ENCODE measurements around the gene DLST. TPM values are rescaled to one million over a fixed set of nuclear protein-coding genes. Genes with fewer than 3 reads are reported as not detected.

Gene DLST
- total RNA-seq, 2 experiments from 2014 or later = 110 to 113 TPM

DNA sequence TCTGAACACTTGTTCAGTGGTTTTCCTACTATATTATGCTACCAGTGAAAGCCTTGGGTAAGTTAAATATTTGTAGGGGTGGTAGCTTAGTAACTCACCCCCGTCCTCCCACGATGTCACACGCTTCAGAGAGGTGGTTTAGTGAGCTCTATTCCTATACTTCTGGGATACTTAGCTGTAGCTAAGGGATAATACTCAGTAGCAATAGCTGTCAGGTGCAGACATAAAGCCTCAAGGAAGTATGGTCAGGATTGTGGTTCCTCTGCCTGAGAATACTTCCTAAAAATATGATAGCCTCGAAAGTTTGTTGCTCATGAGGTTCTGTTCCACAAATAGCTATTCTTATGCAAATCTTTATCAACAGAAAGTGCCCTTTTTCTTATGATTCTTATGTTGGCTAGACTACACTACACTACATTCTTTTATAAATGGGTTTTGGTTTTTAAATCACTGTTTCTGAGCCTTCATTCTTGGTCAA is 11.9 kb downstream of the DLST start:
- ATAC-seq = no peak
- Mint-ChIP-seq H3K9me3 (no peaks in the 10 kb centered on the region), H3K27me3 (no peaks in the 10 kb centered on the region), H3K27ac (peak overlapping the region; percentile 34), H3K4me3 (no peak overlapping the region), H3K36me3 (ENCODE audit: low read depth) (peaks cover 55% of the 10 kb centered on the region), H3K4me1 (ENCODE audit: low read depth) (no peaks in the 10 kb centered on the region)
- ChIA-PET POLR2A (interaction anchor here (1.2 to 2.5 kb wide), 5 partner anchors 8 to 17 kb away, joined by 3 to 10 read pairs (median 3); no protein-coding TSS in a partner anchor), CTCF (interaction anchor here (0.7 to 8.1 kb wide), 7 partner anchors 8 to 285 kb away, joined by 3 to 94 read pairs (median 6); no protein-coding TSS in a partner anchor)
- intact Hi-C loops (cut with micrococcal nuclease) = no loop called here
- DNase-seq = no peak
- TF ChIP-seq, protein P1, sequence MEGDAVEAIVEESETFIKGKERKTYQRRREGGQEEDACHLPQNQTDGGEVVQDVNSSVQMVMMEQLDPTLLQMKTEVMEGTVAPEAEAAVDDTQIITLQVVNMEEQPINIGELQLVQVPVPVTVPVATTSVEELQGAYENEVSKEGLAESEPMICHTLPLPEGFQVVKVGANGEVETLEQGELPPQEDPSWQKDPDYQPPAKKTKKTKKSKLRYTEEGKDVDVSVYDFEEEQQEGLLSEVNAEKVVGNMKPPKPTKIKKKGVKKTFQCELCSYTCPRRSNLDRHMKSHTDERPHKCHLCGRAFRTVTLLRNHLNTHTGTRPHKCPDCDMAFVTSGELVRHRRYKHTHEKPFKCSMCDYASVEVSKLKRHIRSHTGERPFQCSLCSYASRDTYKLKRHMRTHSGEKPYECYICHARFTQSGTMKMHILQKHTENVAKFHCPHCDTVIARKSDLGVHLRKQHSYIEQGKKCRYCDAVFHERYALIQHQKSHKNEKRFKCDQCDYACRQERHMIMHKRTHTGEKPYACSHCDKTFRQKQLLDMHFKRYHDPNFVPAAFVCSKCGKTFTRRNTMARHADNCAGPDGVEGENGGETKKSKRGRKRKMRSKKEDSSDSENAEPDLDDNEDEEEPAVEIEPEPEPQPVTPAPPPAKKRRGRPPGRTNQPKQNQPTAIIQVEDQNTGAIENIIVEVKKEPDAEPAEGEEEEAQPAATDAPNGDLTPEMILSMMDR (IDR thresholded peaks at IDR 0.05) = no peak

- POLR2A ChIA-PET = interaction anchor here (0.9 to 1.5 kb wide), 5 partner anchors 9 to 28 kb away, joined by 3 to 5 read pairs (median 3); no protein-coding TSS in a partner anchor
- no peaks in the 10 kb centered on the region for H3K27me3 Mint-ChIP-seq
- no peaks in the 10 kb centered on the region for H3K9me3 Mint-ChIP-seq
- ATAC-seq = no peak
- H3K4me3 Mint-ChIP-seq = no peak overlapping the region
- TF ChIP-seq, protein P1 (IDR thresholded peaks at IDR 0.05) = no peak
- H3K4me1 Mint-ChIP-seq (ENCODE audit: low read depth) = no peaks in the 10 kb centered on the region
- H3K36me3 Mint-ChIP-seq (ENCODE audit: low read depth) = peaks cover 66% of the 10 kb centered on the region
- DNase-seq = no peak
- no peak overlapping the region for H3K27ac Mint-ChIP-seq
- intact Hi-C loops (cut with micrococcal nuclease) = no loop called here
- CTCF ChIA-PET = interaction anchor here (0.6 to 7.1 kb wide), 5 partner anchors 10 to 41 kb away, joined by 3 to 73 read pairs (median 5); no protein-coding TSS in a partner anchor
Observed at GRCh38 chr14:74896400-74896799, 14.7 kb downstream of the DLST start.

DNA sequence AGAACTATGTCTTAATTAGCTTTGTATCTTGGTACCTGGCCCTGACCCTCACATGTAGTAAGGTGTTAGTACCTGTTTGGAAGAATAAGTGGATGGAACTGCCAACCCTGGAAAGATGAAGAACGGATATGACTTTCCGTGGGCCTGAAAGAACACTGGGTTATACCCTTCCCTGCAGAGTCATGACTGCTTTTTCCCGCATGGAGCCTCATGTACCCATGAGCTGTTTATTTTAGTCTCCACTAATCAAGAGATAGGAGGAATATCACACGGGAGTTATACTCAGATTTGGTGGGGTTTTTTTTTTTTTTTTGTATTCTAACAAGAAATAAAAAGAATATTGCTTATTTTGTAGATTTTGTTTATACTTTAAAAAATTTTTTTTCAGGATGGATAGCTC is 15.9 kb downstream of the DLST start:
- TF ChIP-seq, protein P1 (IDR thresholded peaks at IDR 0.05) = no peak
- ChIA-PET POLR2A (interaction anchor here (0.9 to 1.5 kb wide), 6 partner anchors 8 to 62 kb away, joined by 3 to 5 read pairs (median 4); no protein-coding TSS in a partner anchor), CTCF (interaction anchor here (0.8 to 7.1 kb wide), 6 partner anchors 9 to 42 kb away, joined by 3 to 73 read pairs (median 5); no protein-coding TSS in a partner anchor)
- H3K27ac Mint-ChIP-seq = no peak overlapping the region
- peaks cover 69% of the 10 kb centered on the region for H3K36me3 Mint-ChIP-seq (ENCODE audit: low read depth)
- no peaks in the 10 kb centered on the region for H3K9me3 Mint-ChIP-seq
- no peaks in the 10 kb centered on the region for H3K27me3 Mint-ChIP-seq
- no peak overlapping the region for H3K4me3 Mint-ChIP-seq
- ATAC-seq = no peak
- DNase-seq = no peak
- peaks cover 2% of the 10 kb centered on the region for H3K4me1 Mint-ChIP-seq (ENCODE audit: low read depth)
- intact Hi-C loops (cut with micrococcal nuclease) = no loop called here

- H3K9me3 Mint-ChIP-seq = no peaks in the 10 kb centered on the region
- POLR2A ChIA-PET = interaction anchor here (0.9 to 1.5 kb wide), 6 partner anchors 9 to 62 kb away, joined by 3 to 5 read pairs (median 4); no protein-coding TSS in a partner anchor
- CTCF ChIA-PET = interaction anchor here (0.8 to 7.1 kb wide), 4 partner anchors 8 to 40 kb away, joined by 3 to 73 read pairs (median 12); no protein-coding TSS in a partner anchor
- peaks cover 6% of the 10 kb centered on the region for H3K4me1 Mint-ChIP-seq (ENCODE audit: low read depth)
- intact Hi-C loops (cut with micrococcal nuclease) = no loop called here
- ATAC-seq (no peak), DNase-seq (no peak)
- H3K27me3 Mint-ChIP-seq = no peaks in the 10 kb centered on the region
- TF ChIP-seq, protein P1 (IDR thresholded peaks at IDR 0.05) = no peak
- H3K4me3 Mint-ChIP-seq = no peak overlapping the region
- peaks cover 69% of the 10 kb centered on the region for H3K36me3 Mint-ChIP-seq (ENCODE audit: low read depth)
- H3K27ac Mint-ChIP-seq = no peak overlapping the region
Observed at GRCh38 chr14:74898083-74898482, 16.4 kb downstream of the DLST start.

GRCh38 chr14:74898694-74899093 is 17.0 kb downstream of the DLST start:
- intact Hi-C loops (cut with micrococcal nuclease) = no loop called here
- Mint-ChIP-seq H3K9me3 (no peaks in the 10 kb centered on the region), H3K27ac (peak overlapping the region; percentile 2), H3K27me3 (no peaks in the 10 kb centered on the region), H3K4me1 (ENCODE audit: low read depth) (peaks cover 7% of the 10 kb centered on the region), H3K36me3 (ENCODE audit: low read depth) (peaks cover 67% of the 10 kb centered on the region), H3K4me3 (no peak overlapping the region)
- POLR2A ChIA-PET = interaction anchor here (0.9 to 1.4 kb wide), 3 partner anchors 10 to 38 kb away, joined by 3 to 4 read pairs (median 4); no protein-coding TSS in a partner anchor
- no peak for ATAC-seq
- no peak for DNase-seq
- TF ChIP-seq, protein P1 (IDR thresholded peaks at IDR 0.05) = no peak
- CTCF ChIA-PET = interaction anchor here (2.5 to 14.6 kb wide), 2 partner anchors 38 to 39 kb away, joined by 19 to 528 read pairs; no protein-coding TSS in a partner anchor
